HG02763 (cell line): Measurements from ENCODE around the gene STK31.
"Not testable (repeated sequence)": the region's sequence is repeated elsewhere in the genome, so short reads cannot be mapped to it uniquely, and the experiment has no call there.

Experiments used
- ATAC-seq: cut with Tn5 transposase; IDR thresholded peaks from one replicate; pipeline ENCODE4 v1.9.1; 2021; ENCODE audit warnings: mild to moderate bottlenecking, moderate library complexity; ENCODE audit not compliant: unreplicated experiment

STK31 gene

DNA sequence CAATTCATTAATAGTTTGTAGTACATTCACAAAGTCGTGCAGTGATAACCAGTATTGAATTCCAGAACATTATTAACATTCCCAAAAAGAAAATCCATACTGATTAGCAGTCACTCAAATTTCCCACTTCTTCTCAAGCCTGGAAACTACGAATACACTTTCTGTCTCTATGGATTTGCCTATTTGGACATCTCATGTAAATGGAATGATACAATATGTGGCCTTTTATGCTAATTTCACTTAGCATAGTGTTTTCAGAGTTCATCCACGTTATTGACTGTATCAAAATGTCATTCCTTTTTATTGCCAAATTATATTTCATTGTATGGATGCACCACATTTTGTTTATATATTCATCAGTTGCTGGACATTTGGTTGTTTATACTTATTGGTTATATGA, 78.8 kb downstream of the STK31 start:
- no peak for ATAC-seq

DNA sequence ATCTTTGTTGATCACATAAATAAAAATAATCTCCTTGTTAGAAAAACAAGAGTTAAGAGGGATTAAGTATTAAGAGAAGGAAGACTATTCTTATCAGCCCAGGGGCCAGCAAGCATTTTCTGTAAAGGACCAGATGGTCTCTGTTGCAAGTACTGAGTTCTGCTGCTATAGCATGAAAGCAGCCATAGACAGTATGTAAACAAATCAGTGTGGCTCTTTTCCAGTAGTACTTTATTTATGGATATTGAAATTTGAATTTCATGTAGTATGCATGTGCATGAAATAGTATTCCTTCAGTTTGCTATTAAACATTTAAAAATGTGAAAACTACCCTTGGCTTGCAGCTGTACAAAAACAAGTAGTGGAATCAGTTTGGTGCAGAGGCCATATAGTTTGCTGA, 81.7 kb downstream of the STK31 start:
- ATAC-seq = no peak

DNA sequence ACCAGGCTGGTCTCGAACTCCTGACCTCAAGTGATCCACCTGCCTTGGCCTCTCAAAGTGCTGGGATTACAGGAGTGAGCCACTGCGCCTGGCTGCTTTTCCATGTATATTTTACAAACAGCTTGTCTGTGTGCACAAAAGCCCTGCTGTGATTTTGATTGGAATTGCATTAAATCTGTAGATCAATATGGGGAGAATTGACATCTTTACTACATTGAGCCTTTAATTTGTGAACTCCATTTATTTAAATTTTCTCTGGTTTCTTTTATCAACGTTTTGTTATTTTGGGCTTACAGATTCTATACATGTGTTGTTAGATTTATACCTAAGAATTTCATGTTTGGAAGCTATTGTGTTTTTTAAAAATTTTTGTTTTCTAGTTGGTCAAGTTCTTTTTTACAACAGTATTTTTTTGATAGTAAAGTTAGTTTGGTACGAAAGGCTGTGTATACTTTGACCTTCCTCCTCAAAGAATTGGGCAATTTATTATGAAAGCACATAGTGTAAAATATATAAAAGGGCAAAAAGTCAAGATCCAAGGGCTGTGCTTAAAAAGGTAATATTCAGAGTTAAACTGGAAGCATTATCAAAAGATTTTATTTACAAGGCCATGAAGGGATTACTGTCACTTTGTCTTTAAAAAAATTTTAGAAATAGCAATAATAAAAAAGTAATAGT, 92.8 kb downstream of the STK31 start:
- ATAC-seq = no peak

DNA sequence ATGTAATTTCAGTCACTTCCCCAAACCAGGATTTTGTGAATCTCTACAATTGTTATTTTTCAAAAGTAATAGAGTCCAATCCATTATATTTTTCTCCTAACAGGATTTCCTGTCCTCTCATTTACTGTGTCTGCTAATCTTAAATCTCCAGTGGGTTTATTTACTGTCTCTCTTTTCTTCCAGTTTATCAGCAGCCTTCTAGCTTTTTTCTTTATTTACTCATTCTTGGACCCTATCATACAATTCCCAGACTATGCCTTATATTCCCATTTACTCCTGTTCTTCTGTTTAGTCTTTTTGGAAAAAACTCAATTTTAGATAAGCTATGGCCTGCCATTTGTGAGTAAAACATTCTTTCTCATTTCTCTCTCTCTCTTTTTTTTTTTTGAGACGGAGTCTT, 94.7 kb downstream of the STK31 start:
- no peak for ATAC-seq

DNA sequence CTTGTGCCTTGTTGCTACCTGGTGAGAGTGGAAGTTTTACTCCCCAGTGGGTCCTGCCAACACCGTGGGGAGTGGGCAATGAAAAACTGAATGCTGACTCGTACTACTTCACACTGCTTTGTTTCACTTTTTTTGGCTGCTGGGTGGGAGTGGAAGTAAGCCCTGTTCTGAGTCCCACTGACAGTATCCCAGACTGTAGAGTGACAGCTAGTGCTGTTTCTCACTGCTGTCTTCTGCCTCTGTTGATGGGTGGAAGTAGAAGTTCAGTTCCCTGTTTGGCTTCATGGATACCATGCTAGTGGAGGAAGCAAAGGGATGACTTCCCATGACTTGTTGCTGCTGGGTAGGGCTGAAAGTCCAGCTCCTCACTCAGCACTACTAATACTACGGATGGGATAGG, 98.4 kb downstream of the STK31 start:
- ATAC-seq = no peak

DNA sequence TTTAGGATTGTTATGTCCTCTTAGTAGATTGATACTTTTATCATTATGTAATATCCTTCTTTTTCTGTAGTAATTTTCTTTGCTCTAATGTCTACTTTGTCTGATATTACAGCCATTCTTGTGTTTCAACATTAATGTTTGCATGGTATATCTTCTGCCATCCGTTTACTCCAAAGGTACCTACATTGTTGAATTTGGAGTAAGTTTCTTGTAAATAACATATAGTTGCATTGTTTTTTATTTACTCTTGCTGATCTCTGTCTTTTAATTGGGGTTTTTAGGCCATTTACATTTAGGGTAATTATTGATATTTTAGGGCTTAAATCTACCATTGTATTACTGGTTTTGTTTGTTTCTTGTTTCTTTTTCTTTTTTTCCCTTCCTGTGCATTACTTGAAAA, 100.1 kb downstream of the STK31 start:
- ATAC-seq = no peak

DNA sequence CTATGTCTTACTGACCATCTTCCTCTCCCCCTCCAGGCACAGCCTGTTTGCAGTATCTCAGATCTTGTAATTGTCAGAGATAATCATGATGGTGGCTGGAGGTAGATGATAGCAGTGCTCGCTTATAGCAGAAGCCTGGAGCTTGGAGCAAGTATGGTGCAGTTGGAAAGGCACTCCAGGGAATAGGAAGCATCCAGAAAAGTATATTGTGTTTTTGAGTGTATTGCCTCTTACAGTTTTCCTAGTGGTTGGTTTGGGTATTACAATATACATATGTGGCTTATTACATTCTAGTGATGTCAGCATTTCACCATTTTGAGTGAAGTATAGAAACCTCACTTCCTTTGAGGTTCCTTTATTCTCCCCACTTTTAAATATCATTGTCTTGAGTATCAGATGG, 101.5 kb downstream of the STK31 start:
- no peak for ATAC-seq

DNA sequence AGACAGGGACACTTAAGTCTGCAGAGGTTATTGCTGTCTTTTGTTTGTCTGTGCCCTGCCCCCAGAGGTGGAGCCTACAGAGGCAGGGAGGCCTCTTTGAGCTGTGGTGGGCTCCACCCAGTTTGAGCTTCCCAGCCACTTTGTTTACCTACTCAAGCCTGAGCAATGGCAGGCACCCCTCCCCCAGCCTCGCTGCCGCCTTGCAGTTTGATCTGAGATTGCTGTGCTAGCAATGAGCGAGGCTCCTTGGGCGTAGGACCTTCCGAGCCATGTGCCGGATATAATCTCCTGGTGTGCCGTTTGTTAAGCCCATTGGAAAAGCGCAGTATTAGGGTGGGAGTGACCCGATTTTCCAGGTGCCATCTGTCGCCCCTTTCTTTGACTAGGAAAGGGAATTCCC, 118.1 kb downstream of the STK31 start:
- not testable (repeated sequence) for ATAC-seq

DNA sequence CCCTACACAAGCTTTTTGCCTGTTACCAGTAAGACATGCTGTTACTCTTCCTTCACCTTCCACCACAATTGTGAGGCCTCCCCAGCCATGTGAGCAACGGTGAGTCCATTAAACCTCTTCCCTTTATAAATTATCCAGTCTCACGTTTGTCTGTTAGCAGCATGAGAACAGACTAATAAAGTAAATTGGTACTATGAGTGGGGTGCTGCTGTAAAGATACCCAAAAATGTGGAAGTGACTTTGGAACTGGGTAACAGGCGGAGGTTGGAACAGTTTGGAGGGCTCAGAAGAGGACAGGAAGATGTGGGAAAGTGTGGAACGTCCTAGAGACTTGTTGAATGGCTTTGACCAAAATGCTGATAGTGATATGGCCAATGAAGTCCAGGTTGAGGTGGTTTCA, 122.7 kb downstream of the STK31 start:
- ATAC-seq = not testable (repeated sequence)

DNA sequence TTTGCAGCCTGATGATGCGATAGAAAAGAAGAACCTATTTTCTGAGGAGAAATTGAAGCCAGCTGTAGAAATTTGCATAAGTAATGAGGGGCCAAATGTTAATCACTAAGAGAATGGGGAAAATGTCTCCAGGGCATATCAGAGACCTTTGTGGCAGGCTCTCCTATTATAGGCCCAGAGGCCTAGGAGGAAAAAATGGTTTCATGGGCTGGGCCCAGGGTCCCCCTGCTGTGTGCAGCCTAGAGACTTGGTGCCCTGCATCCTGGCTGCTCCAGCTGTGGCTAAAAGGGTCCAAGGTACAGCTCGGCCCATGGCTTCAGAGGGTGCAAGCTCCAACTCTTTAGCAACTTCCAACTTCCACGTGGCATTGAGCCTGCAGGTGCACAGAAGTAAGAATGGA, 123.4 kb downstream of the STK31 start:
- ATAC-seq = no peak

DNA sequence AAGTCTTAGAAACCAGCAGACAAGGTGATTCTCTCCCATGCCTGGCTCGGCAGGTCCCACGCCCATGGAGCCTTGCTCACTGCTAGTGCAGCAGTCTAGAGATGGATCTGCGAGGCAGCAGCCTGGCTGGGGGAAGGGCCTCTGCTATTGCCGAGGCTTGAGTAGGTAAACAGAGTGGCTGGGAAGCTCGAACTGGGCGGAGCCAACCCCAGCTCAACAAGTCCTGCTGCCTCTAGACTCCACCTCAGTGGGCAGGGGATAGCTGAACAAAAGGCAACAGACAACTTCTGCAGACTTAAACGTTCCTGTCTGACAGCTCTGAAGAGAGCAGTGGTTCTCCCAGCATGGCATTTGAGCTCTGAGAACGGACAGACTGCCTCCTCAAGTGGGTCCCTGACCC, 134.8 kb downstream of the STK31 start:
- not testable (repeated sequence) for ATAC-seq

DNA sequence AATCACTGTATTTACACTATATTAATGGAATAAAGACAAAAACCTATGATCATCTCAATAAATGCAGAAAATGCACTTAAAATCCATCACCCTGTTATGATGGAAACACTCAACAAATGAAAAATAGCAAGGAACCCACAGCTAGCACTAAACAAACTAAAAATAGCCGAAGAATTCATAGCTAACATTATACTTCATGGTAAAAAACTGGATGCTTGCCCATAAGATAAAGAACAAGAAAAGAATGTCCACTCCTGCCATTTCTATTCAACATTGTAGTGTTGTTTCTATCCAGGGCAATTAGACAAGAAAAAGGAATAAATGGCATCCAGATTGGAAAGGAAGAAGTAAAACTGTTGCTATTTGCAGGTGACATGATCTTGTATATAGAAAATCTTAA, 142.1 kb downstream of the STK31 start:
- ATAC-seq = no peak

DNA sequence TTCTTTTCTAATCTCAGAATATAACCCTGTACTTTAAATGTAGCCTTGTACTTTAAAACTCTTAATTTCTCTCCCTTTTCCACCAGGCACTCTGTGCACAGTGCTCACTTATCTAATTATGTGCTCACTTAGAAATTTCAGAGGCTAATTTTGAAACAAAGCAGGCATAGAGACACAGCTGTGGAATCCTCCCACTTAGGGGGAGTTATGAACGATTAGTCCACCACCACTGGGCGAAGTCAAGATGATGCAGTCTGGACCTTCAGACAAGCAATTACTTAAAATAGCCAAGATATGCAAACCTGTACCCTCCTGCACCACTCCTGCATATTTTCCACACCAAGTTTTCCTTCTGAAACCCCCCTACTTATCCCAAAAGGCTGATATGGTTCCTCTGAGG, 143.0 kb downstream of the STK31 start:
- no peak for ATAC-seq

DNA sequence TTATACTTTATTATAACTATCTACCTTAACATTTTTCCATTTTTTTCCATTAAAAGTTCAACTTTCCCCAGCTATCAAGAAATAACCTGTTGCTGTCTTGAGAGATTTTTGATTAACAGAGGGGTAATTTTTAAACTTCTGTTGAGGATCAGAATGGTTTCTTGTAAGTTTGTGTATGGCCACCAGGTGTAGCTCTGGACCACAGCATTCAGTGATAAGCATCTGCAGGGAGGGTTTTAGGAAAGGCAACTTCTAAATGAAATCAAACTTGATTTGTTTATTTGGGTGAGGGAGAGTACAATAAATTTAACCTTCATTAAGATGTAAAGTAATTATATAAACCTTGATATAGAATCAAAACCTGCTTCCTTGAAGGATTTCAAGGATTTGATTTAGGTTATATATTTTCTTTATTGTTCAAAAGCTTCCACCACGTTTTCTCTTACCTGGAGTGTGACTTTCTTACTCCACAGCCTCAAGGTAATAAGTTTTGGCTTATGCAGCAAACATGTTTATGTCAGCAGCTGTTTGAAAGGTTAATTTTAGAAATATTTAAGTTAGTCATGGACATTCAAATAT, 153.3 kb downstream of the STK31 start:
- no peak for ATAC-seq

DNA sequence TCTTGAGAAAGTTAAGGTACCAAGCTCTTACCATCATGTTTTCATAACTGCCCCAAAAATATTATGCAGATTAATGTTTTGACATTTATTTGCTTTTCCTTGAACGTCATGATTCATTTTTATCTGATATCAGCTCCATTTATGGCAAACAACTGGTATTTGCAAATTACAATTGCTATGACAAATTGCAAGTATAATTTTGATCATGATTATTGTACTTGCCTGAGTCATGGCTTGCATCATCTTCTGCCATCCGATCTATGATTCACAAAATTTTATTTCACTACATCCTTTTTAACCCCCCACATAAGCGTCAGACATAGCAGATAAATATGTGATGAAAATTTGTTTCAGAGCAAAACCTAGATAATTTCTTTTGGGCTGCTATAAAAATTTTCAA, 155.0 kb downstream of the STK31 start:
- no peak for ATAC-seq

DNA sequence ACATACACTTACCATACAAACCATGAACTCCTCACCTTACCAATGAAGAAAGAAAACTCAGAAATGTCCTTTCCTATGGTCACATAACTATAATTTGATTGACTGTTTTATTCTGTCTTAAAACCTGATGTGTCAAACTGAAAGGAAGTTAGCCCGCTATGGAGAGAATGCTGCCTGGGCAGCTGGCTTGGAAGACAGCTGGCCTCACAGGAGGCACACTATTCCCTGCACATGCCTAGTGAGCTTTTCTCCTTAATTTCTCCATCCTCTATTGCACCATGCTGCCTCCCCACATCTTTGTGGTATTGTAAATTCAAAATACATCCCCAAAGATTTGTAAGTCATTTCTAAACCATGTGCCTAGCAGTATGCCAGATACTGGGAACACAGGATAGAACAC, 163.3 kb downstream of the STK31 start:
- ATAC-seq = no peak

DNA sequence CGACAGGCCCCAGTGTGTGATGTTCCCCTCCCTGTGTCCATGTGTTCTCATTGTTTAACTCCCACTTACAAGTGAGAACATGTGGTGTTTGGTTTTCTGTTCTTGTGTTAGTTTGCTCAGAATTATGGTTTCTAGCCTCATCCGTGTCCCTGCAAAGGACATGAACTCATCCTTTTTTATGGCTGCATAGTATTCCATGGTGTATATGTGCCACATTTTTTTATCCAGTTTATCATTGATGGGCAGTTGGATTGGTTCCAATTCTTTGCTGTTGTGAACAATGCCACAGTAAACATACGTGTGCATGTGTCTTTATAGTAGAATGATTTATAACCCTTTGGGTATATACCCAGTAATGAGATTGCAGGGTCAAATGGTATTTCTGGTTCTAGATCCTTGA, 166.5 kb downstream of the STK31 start:
- not testable (repeated sequence) for ATAC-seq
